Measurements from ENCODE around the gene VMP1.

DNA sequence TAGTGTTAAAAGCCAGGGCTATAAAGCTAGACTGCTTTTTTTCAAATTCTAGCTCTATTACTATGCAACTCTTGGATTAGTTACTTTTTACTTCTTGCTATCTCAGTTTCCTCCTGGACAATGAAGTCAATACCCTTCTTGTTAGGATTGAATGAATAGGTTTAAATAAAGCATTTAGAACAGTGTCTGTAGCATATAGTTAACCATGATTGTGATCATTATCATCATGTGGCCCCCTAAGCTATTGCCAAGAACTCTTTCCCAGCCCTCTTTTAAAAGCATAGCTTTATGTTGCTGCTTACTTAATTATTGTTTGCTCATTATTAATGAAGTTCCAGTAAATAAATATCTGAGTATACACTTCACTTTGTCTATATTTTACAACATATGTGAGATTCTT lies 4.5 kb downstream of the VMP1 start:
- TF ChIP-seq, protein P1, sequence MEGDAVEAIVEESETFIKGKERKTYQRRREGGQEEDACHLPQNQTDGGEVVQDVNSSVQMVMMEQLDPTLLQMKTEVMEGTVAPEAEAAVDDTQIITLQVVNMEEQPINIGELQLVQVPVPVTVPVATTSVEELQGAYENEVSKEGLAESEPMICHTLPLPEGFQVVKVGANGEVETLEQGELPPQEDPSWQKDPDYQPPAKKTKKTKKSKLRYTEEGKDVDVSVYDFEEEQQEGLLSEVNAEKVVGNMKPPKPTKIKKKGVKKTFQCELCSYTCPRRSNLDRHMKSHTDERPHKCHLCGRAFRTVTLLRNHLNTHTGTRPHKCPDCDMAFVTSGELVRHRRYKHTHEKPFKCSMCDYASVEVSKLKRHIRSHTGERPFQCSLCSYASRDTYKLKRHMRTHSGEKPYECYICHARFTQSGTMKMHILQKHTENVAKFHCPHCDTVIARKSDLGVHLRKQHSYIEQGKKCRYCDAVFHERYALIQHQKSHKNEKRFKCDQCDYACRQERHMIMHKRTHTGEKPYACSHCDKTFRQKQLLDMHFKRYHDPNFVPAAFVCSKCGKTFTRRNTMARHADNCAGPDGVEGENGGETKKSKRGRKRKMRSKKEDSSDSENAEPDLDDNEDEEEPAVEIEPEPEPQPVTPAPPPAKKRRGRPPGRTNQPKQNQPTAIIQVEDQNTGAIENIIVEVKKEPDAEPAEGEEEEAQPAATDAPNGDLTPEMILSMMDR (IDR thresholded peaks at IDR 0.05; ENCODE audit: low read depth, low read length, poor library complexity, severe bottlenecking) = no peak
- TF ChIP-seq EZH2phosphoT487 (IDR thresholded peaks at IDR 0.05; ENCODE audit: borderline replicate concordance, low read length) = no peak
